NT2/D1 (cell line): ENCODE results near the gene MYRFL.

ENCODE experiments used
- SUZ12 ChIP-seq: IDR thresholded peaks from 2 replicates; pipeline ENCODE4 v1.6.1; 2011; ENCODE audit not compliant: insufficient read length, insufficient read depth; ENCODE audit errors: extremely low read depth
- YY1 ChIP-seq: IDR thresholded peaks from 2 replicates; pipeline ENCODE4 v1.6.1; 2011; ENCODE audit not compliant: insufficient read length, insufficient read depth
- ZNF274 ChIP-seq: IDR thresholded peaks from 2 replicates; pipeline ENCODE4 v1.6.1; 2011; ENCODE audit warnings: mild to moderate bottlenecking, low read depth, low read length

GRCh38 chr12:69981881-69982475, 157.0 kb downstream of the MYRFL start:
- no peak for TF ChIP-seq ZNF274
- TF ChIP-seq YY1, result no peak
- no peak for TF ChIP-seq SUZ12
